ENCODE measurements around the gene MVB12B. TPM values are rescaled to one million over a fixed set of nuclear protein-coding genes. Genes with fewer than 3 reads are reported as not detected.

Gene MVB12B
- total RNA-seq, 1 experiment from 2014 or later: 5.8 TPM

DNA sequence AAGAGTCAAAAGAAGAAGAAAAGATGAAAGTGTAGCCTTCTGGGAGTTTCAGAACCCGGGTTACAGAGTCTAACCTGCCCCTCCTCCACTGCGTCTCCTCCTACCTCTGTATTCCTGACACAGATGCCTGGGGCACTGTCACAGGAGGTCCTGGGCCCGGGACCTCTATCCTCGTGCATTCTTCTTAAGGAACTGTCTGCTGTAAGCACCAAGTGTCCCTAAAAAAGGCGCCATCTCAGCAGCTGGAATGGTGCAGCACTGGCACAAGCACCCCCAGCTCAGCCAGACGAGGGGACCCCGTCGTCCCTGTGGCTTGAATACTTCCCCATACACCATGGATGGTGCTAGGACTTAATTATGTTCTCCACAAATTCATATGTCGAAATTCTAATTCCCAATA, 35.8 kb upstream of the MVB12B start:
- H3K79me1 ChIP-seq (ENCODE audit: insufficient read depth, low read depth, low read length, poor library complexity, severe bottlenecking): no peaks in the 10 kb centered on the region
- no peak for DNase-seq
- H2BK15ac ChIP-seq (ENCODE audit: low read depth, low read length): no peak overlapping the region
- H3K9me3 ChIP-seq (ENCODE audit: control insufficient read depth, low read depth, low read length): no peaks in the 10 kb centered on the region
- Mint-ChIP-seq H3K4me3 (no peak overlapping the region), H3K4me1 (peaks cover 5% of the 10 kb centered on the region in 2 experiments; a peak in 2 of 4 replicates), H3K27ac (no peak overlapping the region), H3K9me3 (no peaks in the 10 kb centered on the region; a peak in 2 of 5 replicates), H3K27me3 (ENCODE audit: low read depth) (no peaks in the 10 kb centered on the region; the same call in none of the 2 replicates), H3K36me3 (ENCODE audit: insufficient read depth in 1 of 3, low read depth in 3 of 3) (no peaks in the 10 kb centered on the region)
- H2BK5ac ChIP-seq (ENCODE audit: insufficient read length, low read length): no peak overlapping the region
- no peaks in the 10 kb centered on the region for H4K20me1 ChIP-seq (ENCODE audit: control insufficient read depth, insufficient read depth, insufficient read length)
- TF ChIP-seq CTCF (conservative IDR thresholded peaks at IDR 0.05): no peak
- no peaks in the 10 kb centered on the region for H3K23me2 ChIP-seq (ENCODE audit: insufficient read length, low read depth, low read length, poor library complexity, severe bottlenecking)
- H4K8ac ChIP-seq (replicated peaks; ENCODE audit: insufficient read length, low read depth, low read length): no peak overlapping the region
- H2AFZ ChIP-seq (ENCODE audit: low read length): no peak overlapping the region
- no peak overlapping the region for H3K56ac ChIP-seq (ENCODE audit: insufficient read length, low read depth, low read length)
- no peak overlapping the region for H2AK5ac ChIP-seq (ENCODE audit: insufficient read length, low read length)
- H2BK20ac ChIP-seq (ENCODE audit: low read depth, low read length, poor library complexity, severe bottlenecking): no peak overlapping the region
- H3K18ac ChIP-seq (ENCODE audit: insufficient read length, low read depth, low read length): no peak overlapping the region
- H4K5ac ChIP-seq (ENCODE audit: insufficient read length, low read depth, low read length): no peak overlapping the region
- H2BK12ac ChIP-seq (ENCODE audit: insufficient read length, low read depth, low read length): no peak overlapping the region
- H2BK120ac ChIP-seq (ENCODE audit: low read depth, low read length, poor library complexity, severe bottlenecking): no peak overlapping the region
- no peak overlapping the region for H3K4ac ChIP-seq (ENCODE audit: low read depth, low read length)
- no peak overlapping the region for H4K91ac ChIP-seq (ENCODE audit: insufficient read length, low read depth, low read length)
- H3K9ac ChIP-seq (ENCODE audit: extremely low read depth, insufficient read length, low read length): no peak overlapping the region
- WGBS (ENCODE audit: extremely low coverage, insufficient read length, low lambda C conversion rate): no CpG with 5 or more reads among the region's 9 CpGs
- H3K27me3 ChIP-seq (ENCODE audit: insufficient read depth, low read length): no peaks in the 10 kb centered on the region
- H3K79me2 ChIP-seq (ENCODE audit: insufficient read depth, low read length): no peaks in the 10 kb centered on the region
- no peak overlapping the region for H3T11ph ChIP-seq (ENCODE audit: low read length)
- no peak overlapping the region for H3K4me2 ChIP-seq (ENCODE audit: insufficient read depth, insufficient read length, low read length)
- no peaks in the 10 kb centered on the region for H3K4me1 ChIP-seq (ENCODE audit: insufficient read depth, low read length)
- H3K23ac ChIP-seq (ENCODE audit: insufficient read length, low read depth, low read length): no peak overlapping the region
- H3K27ac ChIP-seq (ENCODE audit: insufficient read length, low read depth, low read length): no peak overlapping the region
- H3K14ac ChIP-seq (ENCODE audit: insufficient read depth, low read length): no peak overlapping the region
